BJ (cell line): ENCODE measurements around the gene STIM2. TPM values are rescaled to one million over a fixed set of nuclear protein-coding genes. Genes with fewer than 3 reads are reported as not detected.

Experiments
- CTCF ChIA-PET: fragments of 350-600 bp; formaldehyde crosslinking; extraction: SDS; loops from one replicate; lab custom pipeline; 2021; ENCODE audit warnings: antibody characterized with exemption, inconsistent platforms; lab: Yijun Ruan, JAX
- POLR2A ChIA-PET: fragments of 300-600 bp; sonication (Branson Sonifier 250); formaldehyde crosslinking; extraction: SDS; loops from one replicate; lab custom pipeline; 2021; ENCODE audit warnings: antibody characterized with exemption; lab: Charles Lee
- DNase-seq: peaks from one replicate; pipeline ENCODE4 v3.0.0-alpha.2; 2011; ENCODE audit warnings: low read depth
- H3K27me3 ChIP-seq: 2 replicates; pipeline ENCODE4 v1.6.0; 2011; ENCODE audit warnings: low read length; ENCODE audit not compliant: control insufficient read depth, insufficient read depth
- H3K36me3 ChIP-seq: 2 replicates; pipeline ENCODE4 v1.5.1; 2011; ENCODE audit warnings: low read length; ENCODE audit not compliant: control insufficient read depth, insufficient read depth
- H3K4me3 ChIP-seq: 2 replicates; pipeline ENCODE4 v1.5.1; 2011; ENCODE audit warnings: low read depth, mild to moderate bottlenecking, control low read depth, low read length
- CTCF ChIP-seq: IDR thresholded peaks from 2 replicates; pipeline ENCODE4 v1.5.1; 2011; ENCODE audit warnings: low read depth, mild to moderate bottlenecking, control low read depth, inconsistent platforms, low read length, moderate library complexity; ENCODE audit not compliant: insufficient read depth
- polyA plus RNA-seq: library from polyadenylated mRNA; depleted of rRNA; stranded (reverse); fragments of >200 nt; gene quantifications from 2 replicates; pipeline ENCODE4 v1.2.3, GENCODE V29; 2011

The STIM2 gene
- polyA plus RNA-seq, 1 experiment, result 17.8 TPM

GRCh38 chr4:26887809-26888208 is 27.2 kb downstream of the STIM2 start:
- no peak for TF ChIP-seq CTCF
- no peaks in the 10 kb centered on the region for H3K27me3 ChIP-seq
- H3K36me3 ChIP-seq, result no peaks in the 10 kb centered on the region
- ChIA-PET CTCF (interaction anchor here (0.8 kb wide), 1 partner anchor 120 kb away, joined by 3 read pairs; no protein-coding TSS in a partner anchor), POLR2A (no interaction called here)
- DNase-seq, result no peak
- H3K4me3 ChIP-seq, result no peak overlapping the region

GRCh38 chr4:26889356-26889755 is 28.7 kb downstream of the STIM2 start:
- ChIA-PET POLR2A (no interaction called here), CTCF (no interaction called here)
- no peak for DNase-seq
- TF ChIP-seq CTCF, result no peak
- Histone ChIP-seq H3K4me3 (no peak overlapping the region), H3K27me3 (no peaks in the 10 kb centered on the region), H3K36me3 (no peaks in the 10 kb centered on the region)

- DNase-seq, result no peak
- POLR2A ChIA-PET, result no interaction called here
- TF ChIP-seq CTCF, result no peak
- CTCF ChIA-PET, result no interaction called here
- Histone ChIP-seq H3K4me3 (no peak overlapping the region), H3K27me3 (no peaks in the 10 kb centered on the region), H3K36me3 (no peaks in the 10 kb centered on the region)
These were observed 30.4 kb downstream of the STIM2 start for GRCh38 chr4:26891054-26891453.

- CTCF ChIA-PET, result no interaction called here
- POLR2A ChIA-PET, result no interaction called here
- Histone ChIP-seq H3K27me3 (no peaks in the 10 kb centered on the region), H3K36me3 (no peaks in the 10 kb centered on the region), H3K4me3 (no peak overlapping the region)
- no peak for TF ChIP-seq CTCF
- no peak for DNase-seq
These were observed 31.2 kb downstream of the STIM2 start for GRCh38 chr4:26891867-26892266.

- no peak for TF ChIP-seq CTCF
- Histone ChIP-seq H3K36me3 (no peaks in the 10 kb centered on the region), H3K27me3 (no peaks in the 10 kb centered on the region), H3K4me3 (no peak overlapping the region)
- ChIA-PET POLR2A (no interaction called here), CTCF (no interaction called here)
- DNase-seq, result no peak
These were observed 32.0 kb downstream of the STIM2 start for GRCh38 chr4:26892480-26893150.
